Heart left ventricle (tissue), 13 donors: ENCODE data around the gene GNB1.

Source experiments
- CTCF ChIP-seq, 12 donors: fragments of 200-600 bp; sonication (generic) in 4 of 12; IDR thresholded peaks; one replicate each; pipeline versions ENCODE4 v1.5.0 to v1.8.0; 2018 to 2022; ENCODE audit warnings: antibody characterized with exemption in 12 of 12, mild to moderate bottlenecking in 5 of 12
- POLR2A ChIP-seq, 2 donors: fragments of 450-650 bp; IDR thresholded peaks; one replicate each; pipeline ENCODE4 v1.6.1; 2017; ENCODE audit warnings: antibody characterized with exemption in 2 of 2, mild to moderate bottlenecking in 2 of 2, moderate library complexity in 2 of 2
- donor health status: ischemic (EF 13 %, LVEDD 7.1; RV severe dilation, severe dysfunction).
- donor health status: DM: no; HTN: yes; CAD: no.
- donor health status: DM: no; HTN: no; CAD: no.
- donor health status: ischemic (EF 25% LVEDD 6.9; RV normal size, moderate dysfunction).
- donor health status: ischemic (EF 25% LVEDD 5.7; RV mildly dilated, moderate dysfunction).
- donor health status: ischemic (EF 35%, LVEDD 5.7; RV mildly dilated, moderate dysfunction).
- donor health status: nonischemic (EF 11% LVEDD 7.7; RV severe dilation, severe dysfunction).
- donor health status: DM: yes; HTN: yes; CAD: no.
- donor health status: PGD.
- donor health status: ischemic (EF 29% LVEDD 5.4; RV normal size, mild dysfunction).
- donor health status: nonischemic (EF 23%, LVEDD 6.1; RV moderate dilation, normal function).

GRCh38 chr1:1862905-1863547 is 27.9 kb downstream of the GNB1 start:
- TF ChIP-seq CTCF (IDR thresholded peaks at IDR 0.05) (no peak), POLR2A (IDR thresholded peaks at IDR 0.05) (no peak)
